HEK293 (cell line): ENCODE data around the gene SLC25A18.
A peak's percentile ranks its signal among the peaks of the same experiment; 100 is the strongest.

Source experiments
- AEBP2 ChIP-seq: fragments of 450-650 bp; formaldehyde crosslinking; IDR thresholded peaks from 2 replicates; pipeline ENCODE4 v1.5.1; 2016; ENCODE audit warnings: missing biosample characterization, missing genetic modification characterization, borderline replicate concordance
- ATF2 ChIP-seq: fragments of 450-650 bp; formaldehyde crosslinking; IDR thresholded peaks from 2 replicates; pipeline ENCODE4 v1.5.1; 2016; ENCODE audit warnings: missing biosample characterization, missing genetic modification characterization, low read depth
- BCL6B ChIP-seq: fragments of 450-650 bp; formaldehyde crosslinking; IDR thresholded peaks from 2 replicates; pipeline ENCODE4 v1.5.1; 2017; ENCODE audit warnings: missing biosample characterization, missing genetic modification characterization
- ELK4 ChIP-seq: IDR thresholded peaks from 2 replicates; pipeline ENCODE4 v1.6.1; 2011; ENCODE audit warnings: mild to moderate bottlenecking, low read depth, low read length, borderline replicate concordance
- HOXC10 ChIP-seq: sonication (generic); formaldehyde crosslinking; IDR thresholded peaks from 2 replicates; pipeline ENCODE4 v1.8.1; 2023; ENCODE audit warnings: mild to moderate bottlenecking, missing genetic modification reagents
- KLF1 ChIP-seq: fragments of 450-650 bp; formaldehyde crosslinking; IDR thresholded peaks from 2 replicates; pipeline ENCODE4 v1.5.1; 2016; ENCODE audit warnings: missing biosample characterization, missing genetic modification characterization
- PBX3 ChIP-seq: sonication (generic); formaldehyde crosslinking; IDR thresholded peaks from 2 replicates; pipeline ENCODE4 v1.8.1; 2022; ENCODE audit warnings: mild to moderate bottlenecking, moderate library complexity, missing genetic modification reagents
- PRDM1 ChIP-seq: fragments of 450-650 bp; formaldehyde crosslinking; IDR thresholded peaks from 2 replicates; pipeline ENCODE4; 2016; ENCODE audit warnings: missing biosample characterization, missing genetic modification characterization
- SALL2 ChIP-seq: fragments of 450-650 bp; formaldehyde crosslinking; IDR thresholded peaks from 2 replicates; pipeline ENCODE4 v1.5.0; 2017; ENCODE audit warnings: missing biosample characterization, mild to moderate bottlenecking, missing genetic modification characterization, borderline replicate concordance
- ZBTB1 ChIP-seq: fragments of 450-650 bp; formaldehyde crosslinking; IDR thresholded peaks from 2 replicates; pipeline ENCODE4 v1.5.1; 2016; ENCODE audit warnings: missing biosample characterization, missing genetic modification characterization
- ZBTB10 ChIP-seq: fragments of 450-650 bp; formaldehyde crosslinking; IDR thresholded peaks from 2 replicates; pipeline ENCODE4 v1.5.1; 2016; ENCODE audit warnings: missing biosample characterization, missing genetic modification characterization
- ZBTB21 ChIP-seq: fragments of 450-650 bp; formaldehyde crosslinking; IDR thresholded peaks from 2 replicates; pipeline ENCODE4 v1.5.1; 2017; ENCODE audit warnings: missing biosample characterization, missing genetic modification characterization
- ZFHX2 ChIP-seq: fragments of 450-650 bp; formaldehyde crosslinking; conservative IDR thresholded peaks from 2 replicates; pipeline ENCODE4 v1.5.1; 2016; ENCODE audit warnings: missing biosample characterization, missing genetic modification characterization
- ZNF146 ChIP-seq: fragments of 450-650 bp; formaldehyde crosslinking; IDR thresholded peaks from 2 replicates; pipeline ENCODE4 v1.5.1; 2016; ENCODE audit warnings: missing biosample characterization, missing genetic modification characterization
- ZNF175 ChIP-seq: fragments of 450-650 bp; formaldehyde crosslinking; IDR thresholded peaks from 2 replicates; pipeline ENCODE4 v1.5.1; 2016; ENCODE audit warnings: missing biosample characterization, missing genetic modification characterization
- ZNF274 ChIP-seq, 2 experiments: fragments of 200-500 bp in 1 of 2; fragments of 450-650 bp in 1 of 2; sonication (Bioruptor generic) in 1 of 2; formaldehyde crosslinking in 1 of 2; IDR thresholded peaks; 2 replicates each; pipeline versions ENCODE4 v1.5.1 to v1.6.1; 2014 to 2016; ENCODE audit warnings: borderline replicate concordance in 1 of 2, inconsistent platforms in 1 of 2, low read length in 1 of 2, missing biosample characterization in 1 of 2, missing genetic modification characterization in 1 of 2
- ZNF324 ChIP-seq: fragments of 450-650 bp; formaldehyde crosslinking; IDR thresholded peaks from 2 replicates; pipeline ENCODE4 v1.5.1; 2016; ENCODE audit warnings: missing biosample characterization, missing genetic modification characterization
- ZNF433 ChIP-seq: fragments of 450-650 bp; formaldehyde crosslinking; IDR thresholded peaks from 2 replicates; pipeline ENCODE4 v1.5.1; 2016; ENCODE audit warnings: missing biosample characterization, missing genetic modification characterization, low read depth
- ZNF514 ChIP-seq: fragments of 450-650 bp; formaldehyde crosslinking; IDR thresholded peaks from 2 replicates; pipeline ENCODE4 v1.5.1; 2016; ENCODE audit warnings: missing biosample characterization, missing genetic modification characterization
- ZNF571 ChIP-seq: fragments of 450-650 bp; formaldehyde crosslinking; IDR thresholded peaks from 2 replicates; pipeline ENCODE4 v1.5.0; 2017; ENCODE audit warnings: missing biosample characterization, missing genetic modification characterization
- ZNF585B ChIP-seq: fragments of 450-650 bp; formaldehyde crosslinking; IDR thresholded peaks from 2 replicates; pipeline ENCODE4 v1.5.1; 2016; ENCODE audit warnings: missing biosample characterization, missing genetic modification characterization
- ZNF596 ChIP-seq: fragments of 450-650 bp; IDR thresholded peaks from 2 replicates; pipeline ENCODE4 v1.5.0; 2018; ENCODE audit warnings: missing biosample characterization, mild to moderate bottlenecking, missing genetic modification characterization, moderate library complexity
- ZNF654 ChIP-seq: fragments of 450-650 bp; formaldehyde crosslinking; IDR thresholded peaks from 2 replicates; pipeline ENCODE4 v1.5.1; 2016; ENCODE audit warnings: low read depth, missing biosample characterization, missing genetic modification characterization
- ZNF677 ChIP-seq: fragments of 450-650 bp; IDR thresholded peaks from 2 replicates; pipeline ENCODE4 v1.5.0; 2018; ENCODE audit warnings: missing biosample characterization, mild to moderate bottlenecking, missing genetic modification characterization, moderate library complexity
- ZNF791 ChIP-seq: fragments of 450-650 bp; formaldehyde crosslinking; IDR thresholded peaks from 2 replicates; pipeline ENCODE4 v1.5.1; 2016; ENCODE audit warnings: missing biosample characterization, missing genetic modification characterization
- ZNF837 ChIP-seq: fragments of 450-650 bp; formaldehyde crosslinking; IDR thresholded peaks from 2 replicates; pipeline ENCODE4 v1.5.1; 2016; ENCODE audit warnings: missing biosample characterization, missing genetic modification characterization
- ZSCAN30 ChIP-seq: fragments of 450-650 bp; IDR thresholded peaks from 2 replicates; pipeline ENCODE4 v1.5.1; 2018; ENCODE audit warnings: missing biosample characterization, mild to moderate bottlenecking, missing genetic modification characterization, moderate library complexity
- ZXDB ChIP-seq: fragments of 450-650 bp; formaldehyde crosslinking; IDR thresholded peaks from 2 replicates; pipeline ENCODE4 v1.5.1; 2016; ENCODE audit warnings: missing biosample characterization, missing genetic modification characterization

Gene SLC25A18

GRCh38 chr22:17638432-17639246 is 75.3 kb downstream of the SLC25A18 start, which contains the start of gene BCL2L13 (continued):
- TF ChIP-seq KLF1 (peak; percentile 36; the same call in 1 of the 2 replicates), ZNF274 (IDR thresholded peaks at IDR 0.05; ENCODE audit: low read length) (no peak), ZNF274 (tag by site-specific recombination; IDR thresholded peaks at IDR 0.05; ENCODE audit: borderline replicate concordance) (no peak), ZNF514 (tag by site-specific recombination) (no peak), ZNF175 (tag by site-specific recombination) (no peak), AEBP2 (no peak), ZNF654 (tag by site-specific recombination) (no peak), ZNF433 (no peak), ZNF146 (tag by site-specific recombination) (no peak), HOXC10 (CRISPR knock-in tag) (0 out of 2 replicates have a peak, but pooled peaks have one; percentile 32), ZBTB10 (tag by site-specific recombination) (peak; percentile 77), ZNF324 (tag by site-specific recombination) (peak; percentile 53; the same call in 1 of the 2 replicates), PRDM1 (no peak), ZNF837 (tag by site-specific recombination) (peak; percentile 71; the same call in 1 of the 2 replicates), ELK4 (no peak; the same call in 1 of the 2 replicates), ZXDB (tag by site-specific recombination) (peak; percentile 88), ATF2 (peak; percentile 91), PBX3 (CRISPR knock-in tag) (no peak; the same call in 1 of the 2 replicates), ZNF596 (tag by site-specific recombination) (no peak), ZNF585B (tag by site-specific recombination) (no peak), ZNF677 (tag by site-specific recombination) (no peak), ZBTB1 (tag by site-specific recombination) (no peak), BCL6B (tag by site-specific recombination) (no peak), ZBTB21 (peak; percentile 96), SALL2 (no peak), ZSCAN30 (tag by site-specific recombination) (no peak), ZNF571 (tag by site-specific recombination) (no peak), ZFHX2 (tag by site-specific recombination) (no peak), ZNF791 (tag by site-specific recombination) (no peak)
